Suprapubic skin (tissue), 4 donors: ENCODE data around the gene SLC12A8. TPM values are rescaled to one million over a fixed set of nuclear protein-coding genes. Genes with fewer than 3 reads are reported as not detected.

Experiments used
- DNase-seq, 2 donors: peaks; one replicate each; pipeline ENCODE4 v3.0.0-alpha.2; 2019; ENCODE audit warnings: low spot score in 2 of 2
- H3K27ac ChIP-seq: fragments of 200-600 bp; sonication (generic); one replicate; pipeline ENCODE4 v1.5.1; 2019
- H3K27me3 ChIP-seq: fragments of 200-600 bp; sonication (generic); one replicate; pipeline ENCODE4 v1.5.1; 2019
- H3K36me3 ChIP-seq: fragments of 200-600 bp; sonication (generic); one replicate; pipeline ENCODE4 v1.5.1; 2019
- H3K4me1 ChIP-seq: fragments of 200-600 bp; sonication (generic); one replicate; pipeline ENCODE4 v1.5.1; 2019
- H3K4me3 ChIP-seq: fragments of 200-600 bp; sonication (generic); one replicate; pipeline ENCODE4 v1.5.1; 2019; ENCODE audit warnings: mild to moderate bottlenecking
- H3K9me3 ChIP-seq: fragments of 200-600 bp; sonication (generic); one replicate; pipeline ENCODE4 v1.5.1; 2019
- CTCF ChIP-seq, 2 donors: fragments of 200-600 bp in 1 of 2; fragments of 450-650 bp in 1 of 2; sonication (generic) in 1 of 2; IDR thresholded peaks; one replicate each; pipeline ENCODE4 v1.5.1; 2016 to 2019; ENCODE audit warnings: antibody characterized with exemption in 2 of 2, mild to moderate bottlenecking in 1 of 2, moderate library complexity in 1 of 2
- EP300 ChIP-seq: sonication (generic); formaldehyde crosslinking; IDR thresholded peaks from one replicate; pipeline ENCODE4 v1.6.1; 2017; ENCODE audit warnings: antibody characterized with exemption
- POLR2A ChIP-seq, 2 donors: fragments of 450-650 bp; IDR thresholded peaks; one replicate each; pipeline ENCODE4 v1.6.1; 2017; ENCODE audit warnings: antibody characterized with exemption in 2 of 2, mild to moderate bottlenecking in 2 of 2, moderate library complexity in 2 of 2
- POLR2AphosphoS5 ChIP-seq, 3 donors: sonication (generic); formaldehyde crosslinking; IDR thresholded peaks; one replicate each; pipeline ENCODE4 v1.6.1; 2017; ENCODE audit warnings: antibody characterized with exemption in 3 of 3
- WGBS: methylation state at CpG from one replicate; pipeline ENCODE4 v1.1.5; 2018; 5-methylcytosine and 5-hydroxymethylcytosine counted together
- total RNA-seq, 4 donors: library from RNA; depleted of rRNA; stranded (reverse); fragments of >200 nt; gene quantifications; one replicate each; pipeline ENCODE4 v1.1.0, GENCODE V29; 2016

SLC12A8 gene
- total RNA-seq, 4 donors from 2014 or later, result 2.5 to 5.8 (median 4.4) TPM

GRCh38 chr3:125134952-125135351, 77.6 kb downstream of the SLC12A8 start:
- H3K27ac ChIP-seq, result no peak overlapping the region
- 75% methylated on average over 6 of the region's 6 CpGs for WGBS

GRCh38 chr3:125132815-125133214, 79.7 kb downstream of the SLC12A8 start:
- H3K4me1 ChIP-seq, result peaks cover 27% of the 10 kb centered on the region
- H3K4me3 ChIP-seq, result no peak overlapping the region
- no peaks in the 10 kb centered on the region for H3K27me3 ChIP-seq
- no peaks in the 10 kb centered on the region for H3K36me3 ChIP-seq
- H3K27ac ChIP-seq, result no peak overlapping the region
- no peaks in the 10 kb centered on the region for H3K9me3 ChIP-seq
- 66% methylated on average over 2 of the region's 2 CpGs for WGBS
- TF ChIP-seq POLR2A (IDR thresholded peaks at IDR 0.05), result no peak
- TF ChIP-seq EP300, result no peak
- TF ChIP-seq CTCF (IDR thresholded peaks at IDR 0.05), result no peak
- TF ChIP-seq POLR2AphosphoS5 (IDR thresholded peaks at IDR 0.05), result no peak
- DNase-seq, result no peak

More at GRCh38 chr3:125134952-125135351, 77.6 kb downstream of the SLC12A8 start:
- Histone ChIP-seq H3K4me1 (peaks cover 20% of the 10 kb centered on the region), H3K36me3 (no peaks in the 10 kb centered on the region), H3K9me3 (no peaks in the 10 kb centered on the region), H3K4me3 (no peak overlapping the region), H3K27me3 (no peaks in the 10 kb centered on the region)
- no peak for DNase-seq
- TF ChIP-seq EP300 (no peak), POLR2A (IDR thresholded peaks at IDR 0.05) (no peak), POLR2AphosphoS5 (IDR thresholded peaks at IDR 0.05) (no peak), CTCF (IDR thresholded peaks at IDR 0.05) (no peak)

GRCh38 chr3:125129512-125129997, 83.0 kb downstream of the SLC12A8 start:
- no peaks in the 10 kb centered on the region for H3K27me3 ChIP-seq
- peak overlapping the region; percentile 39 for H3K27ac ChIP-seq
- WGBS, result 28% methylated on average over 10 of the region's 10 CpGs
- H3K9me3 ChIP-seq, result no peaks in the 10 kb centered on the region
- TF ChIP-seq EP300 (no peak), POLR2AphosphoS5 (IDR thresholded peaks at IDR 0.05) (no peak), POLR2A (IDR thresholded peaks at IDR 0.05) (no peak), CTCF (IDR thresholded peaks at IDR 0.05) (no peak)
- no peak for DNase-seq
- H3K4me3 ChIP-seq, result no peak overlapping the region
- no peaks in the 10 kb centered on the region for H3K36me3 ChIP-seq
- H3K4me1 ChIP-seq, result peaks cover 12% of the 10 kb centered on the region

GRCh38 chr3:125128861-125129501, 83.6 kb downstream of the SLC12A8 start:
- Histone ChIP-seq H3K4me1 (peaks cover 12% of the 10 kb centered on the region), H3K36me3 (no peaks in the 10 kb centered on the region), H3K9me3 (no peaks in the 10 kb centered on the region), H3K4me3 (no peak overlapping the region), H3K27me3 (no peaks in the 10 kb centered on the region), H3K27ac (peak overlapping the region; percentile 35)
- 42% methylated on average over 3 of the region's 3 CpGs for WGBS
- TF ChIP-seq POLR2AphosphoS5 (IDR thresholded peaks at IDR 0.05) (no peak), EP300 (no peak), POLR2A (IDR thresholded peaks at IDR 0.05) (no peak), CTCF (IDR thresholded peaks at IDR 0.05) (no peak)
- DNase-seq, result no peak

GRCh38 chr3:125126323-125126722, 86.2 kb downstream of the SLC12A8 start:
- H3K4me3 ChIP-seq, result no peak overlapping the region
- H3K4me1 ChIP-seq, result peaks cover 12% of the 10 kb centered on the region
- no peak for TF ChIP-seq POLR2A (IDR thresholded peaks at IDR 0.05)
- TF ChIP-seq POLR2AphosphoS5 (IDR thresholded peaks at IDR 0.05), result no peak
- TF ChIP-seq CTCF (IDR thresholded peaks at IDR 0.05), result no peak
- TF ChIP-seq EP300, result no peak
- H3K27me3 ChIP-seq, result no peaks in the 10 kb centered on the region
- 90% methylated on average over 2 of the region's 2 CpGs for WGBS
- H3K27ac ChIP-seq, result no peak overlapping the region
- H3K9me3 ChIP-seq, result no peaks in the 10 kb centered on the region
- no peaks in the 10 kb centered on the region for H3K36me3 ChIP-seq
- no peak for DNase-seq
